IPS-NIHi7 (cell line): Measurements from ENCODE around the gene OTUB1.
A peak's percentile ranks its signal among the peaks of the same experiment; 100 is the strongest.

Experiments
- DNase-seq: peaks from one replicate; pipeline ENCODE4 v3.0.0; 2012; ENCODE audit warnings: mixed read lengths; ENCODE audit errors: extremely low spot score

The OTUB1 gene

GRCh38 chr11:64022125-64022784 lies 36.0 kb downstream of the OTUB1 start:
- DNase-seq = no peak

GRCh38 chr11:64023712-64024710 lies 37.8 kb downstream of the OTUB1 start:
- DNase-seq = peak; percentile 38

- DNase-seq = peak; percentile 68
These were observed 39.0 kb downstream of the OTUB1 start for GRCh38 chr11:64025205-64025604.

GRCh38 chr11:64026575-64027205 lies 40.5 kb downstream of the OTUB1 start:
- no peak for DNase-seq

GRCh38 chr11:64027651-64028397 lies 41.6 kb downstream of the OTUB1 start:
- no peak for DNase-seq

GRCh38 chr11:64028398-64029115 lies 42.3 kb downstream of the OTUB1 start:
- DNase-seq = peak; percentile 83

GRCh38 chr11:64029773-64030172 lies 43.5 kb downstream of the OTUB1 start:
- DNase-seq = no peak

- no peak for DNase-seq
These were observed 44.8 kb downstream of the OTUB1 start for GRCh38 chr11:64031001-64031400.

GRCh38 chr11:64032050-64032449 lies 45.8 kb downstream of the OTUB1 start:
- no peak for DNase-seq

GRCh38 chr11:64034411-64034811 lies 48.2 kb downstream of the OTUB1 start:
- peak; percentile 62 for DNase-seq

GRCh38 chr11:64035081-64035524 lies 48.9 kb downstream of the OTUB1 start:
- DNase-seq = no peak

GRCh38 chr11:64035576-64035975 lies 49.3 kb downstream of the OTUB1 start, which contains the start of gene FLRT1:
Gene FLRT1 (plus strand): TSS chr11:64035931. CDS start chr11:64116268, 80,337 bp downstream.
- no peak for DNase-seq

GRCh38 chr11:64036087-64037026 lies 50.1 kb downstream of the OTUB1 start:
- DNase-seq = peak; percentile 43

GRCh38 chr11:64037027-64037634 lies 50.9 kb downstream of the OTUB1 start:
- DNase-seq = peak; percentile 41

GRCh38 chr11:64038500-64038899 lies 52.3 kb downstream of the OTUB1 start:
- DNase-seq = no peak

- DNase-seq = no peak
These were observed 52.9 kb downstream of the OTUB1 start for GRCh38 chr11:64039012-64039665.

GRCh38 chr11:64040684-64041322 lies 54.6 kb downstream of the OTUB1 start:
- peak; percentile 76 for DNase-seq

- no peak for DNase-seq
These were observed 55.6 kb downstream of the OTUB1 start for GRCh38 chr11:64041846-64042245.
